ENCODE data around the gene LZTFL1.

DNA sequence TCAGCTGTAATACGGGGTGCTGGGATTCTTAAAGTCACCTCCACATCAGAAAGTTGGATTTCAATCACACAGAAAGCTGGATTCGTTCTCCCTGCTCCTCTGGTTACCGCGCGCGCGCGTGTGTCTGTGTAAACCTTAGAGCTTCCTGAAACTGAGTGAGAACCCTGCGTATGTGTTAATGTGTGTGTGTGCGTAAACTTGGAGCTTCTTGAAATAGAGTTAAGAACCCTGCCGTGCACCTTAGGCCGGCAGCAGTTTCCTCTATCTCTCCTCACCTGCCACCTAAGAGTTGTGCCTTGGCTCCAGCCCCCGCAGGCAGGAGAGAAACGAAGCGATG, 531 bp downstream of the LZTFL1 start:
- TF ChIP-seq, protein P1, sequence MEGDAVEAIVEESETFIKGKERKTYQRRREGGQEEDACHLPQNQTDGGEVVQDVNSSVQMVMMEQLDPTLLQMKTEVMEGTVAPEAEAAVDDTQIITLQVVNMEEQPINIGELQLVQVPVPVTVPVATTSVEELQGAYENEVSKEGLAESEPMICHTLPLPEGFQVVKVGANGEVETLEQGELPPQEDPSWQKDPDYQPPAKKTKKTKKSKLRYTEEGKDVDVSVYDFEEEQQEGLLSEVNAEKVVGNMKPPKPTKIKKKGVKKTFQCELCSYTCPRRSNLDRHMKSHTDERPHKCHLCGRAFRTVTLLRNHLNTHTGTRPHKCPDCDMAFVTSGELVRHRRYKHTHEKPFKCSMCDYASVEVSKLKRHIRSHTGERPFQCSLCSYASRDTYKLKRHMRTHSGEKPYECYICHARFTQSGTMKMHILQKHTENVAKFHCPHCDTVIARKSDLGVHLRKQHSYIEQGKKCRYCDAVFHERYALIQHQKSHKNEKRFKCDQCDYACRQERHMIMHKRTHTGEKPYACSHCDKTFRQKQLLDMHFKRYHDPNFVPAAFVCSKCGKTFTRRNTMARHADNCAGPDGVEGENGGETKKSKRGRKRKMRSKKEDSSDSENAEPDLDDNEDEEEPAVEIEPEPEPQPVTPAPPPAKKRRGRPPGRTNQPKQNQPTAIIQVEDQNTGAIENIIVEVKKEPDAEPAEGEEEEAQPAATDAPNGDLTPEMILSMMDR (IDR thresholded peaks at IDR 0.05; ENCODE audit: poor library complexity) = no peak
- TF ChIP-seq EZH2 (IDR thresholded peaks at IDR 0.05; ENCODE audit: borderline replicate concordance) (no peak), EZH2phosphoT487 (IDR thresholded peaks at IDR 0.05; ENCODE audit: low read depth, severe bottlenecking, unreplicated experiment) (no peak)
